Ureter (tissue), 1 donor: ENCODE measurements around the gene GNAL. TPM values are rescaled to one million over a fixed set of nuclear protein-coding genes. Genes with fewer than 3 reads are reported as not detected.

Experiments
- DNase-seq: peaks from one replicate; pipeline ENCODE4 v3.0.0-alpha.2; 2020; ENCODE audit warnings: low spot score
- total RNA-seq: library from RNA; stranded (reverse); gene quantifications from one replicate; pipeline ENCODE4 v1.2.4, GENCODE V29; 2023
- donor health status: DM: yes; HTN: yes; CAD: no.

Gene GNAL
- total RNA-seq, 1 donor from 2014 or later: 19.4 TPM

- DNase-seq: no peak
These were observed 119.2 kb downstream of the GNAL start for GRCh38 chr18:11808001-11808855.

GRCh38 chr18:11809895-11810294 is 120.8 kb downstream of the GNAL start:
- DNase-seq: no peak

DNA sequence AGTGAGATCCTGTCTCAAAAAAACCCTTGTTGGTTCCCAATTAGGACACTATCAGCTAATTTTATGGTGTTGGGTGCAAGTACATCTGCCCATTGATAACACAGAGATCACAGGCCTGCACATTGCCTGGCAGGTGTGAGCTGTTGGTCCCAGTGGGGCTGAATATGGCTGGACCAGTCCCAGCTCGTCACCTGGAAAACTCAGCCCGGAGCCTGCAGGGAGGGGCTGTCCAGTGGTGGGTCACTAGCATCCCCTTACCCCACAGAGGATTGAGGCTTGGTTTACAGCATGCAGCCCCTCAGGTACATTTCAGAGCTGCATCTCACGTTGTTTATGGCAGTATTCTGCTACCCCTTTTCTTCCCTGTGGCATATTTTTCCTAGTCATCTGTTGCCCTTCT is 121.3 kb downstream of the GNAL start:
- DNase-seq: no peak

- no peak for DNase-seq
These were observed 121.9 kb downstream of the GNAL start for GRCh38 chr18:11811009-11811408.

GRCh38 chr18:11817229-11817628 is 128.2 kb downstream of the GNAL start:
- DNase-seq: no peak

DNA sequence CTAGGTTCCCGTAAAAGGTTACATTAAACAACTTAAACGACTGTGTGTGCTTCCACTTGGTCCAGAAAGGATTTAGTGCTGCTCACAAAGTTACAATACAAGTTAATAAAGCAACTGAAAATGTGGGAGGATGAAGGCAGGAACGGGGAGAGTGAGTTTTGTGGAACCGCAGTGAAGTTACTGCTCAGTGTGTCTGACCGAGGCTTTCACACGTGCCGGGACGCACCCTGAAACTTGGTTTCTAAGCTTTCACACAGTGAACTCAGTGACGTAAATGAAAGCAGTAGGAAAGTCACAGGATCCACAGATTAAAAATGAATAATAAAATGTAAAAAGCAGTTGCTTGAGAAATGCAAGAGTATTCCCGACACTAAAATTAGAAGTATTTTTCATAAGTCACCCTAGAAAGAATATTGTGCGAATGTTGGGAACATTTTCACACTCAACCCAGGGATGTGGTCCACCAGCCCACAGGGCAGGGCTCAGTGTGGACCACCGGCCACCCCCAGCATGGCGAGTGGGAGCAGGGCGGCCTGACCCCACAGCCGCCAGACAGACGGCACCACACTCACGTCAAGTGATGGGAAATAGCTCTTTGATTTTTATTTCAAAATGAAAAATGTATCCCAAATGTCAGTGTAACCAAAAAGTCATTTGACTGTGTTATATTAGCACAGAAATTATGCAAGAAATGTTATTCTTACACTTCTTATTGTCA is 129.6 kb downstream of the GNAL start:
- no peak for DNase-seq

DNA sequence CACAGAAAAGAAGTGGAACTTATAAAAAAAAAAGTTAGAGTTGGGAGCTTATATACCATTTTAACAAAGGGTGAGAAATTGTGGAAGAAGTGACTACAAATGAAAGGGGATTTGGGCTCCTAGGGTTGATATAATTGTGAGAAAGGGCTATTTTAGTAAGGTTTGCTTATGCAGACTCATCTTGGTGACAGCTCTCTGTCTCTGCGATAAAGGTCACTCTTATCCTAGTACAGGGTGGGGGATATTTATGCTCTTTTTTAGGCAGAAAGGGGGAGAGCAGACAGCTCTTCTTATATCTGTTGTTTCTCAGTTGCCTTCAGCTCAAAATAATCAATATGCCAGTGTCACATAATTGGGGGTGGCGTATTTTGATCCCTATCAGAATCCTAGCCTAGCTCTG is 130.9 kb downstream of the GNAL start:
- no peak for DNase-seq

DNA sequence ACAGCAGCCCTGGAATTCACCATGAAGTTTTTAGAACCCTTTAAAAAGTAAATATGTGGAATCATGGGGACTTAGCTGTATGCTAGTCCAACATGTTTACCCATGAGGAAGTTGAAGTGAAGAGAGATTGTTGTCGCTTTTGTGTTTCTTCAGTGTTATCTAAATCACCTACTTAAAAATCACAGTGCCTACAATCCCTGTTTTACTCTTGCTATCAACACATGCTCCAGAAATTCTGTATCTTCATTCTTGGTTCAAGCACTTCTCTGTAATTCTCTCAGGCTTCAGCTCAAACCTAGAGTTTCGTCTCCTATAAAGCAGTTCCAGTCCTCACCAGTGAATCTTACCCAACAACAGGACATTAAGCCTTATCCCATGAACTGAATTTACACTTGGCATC is 131.6 kb downstream of the GNAL start:
- no peak for DNase-seq

DNA sequence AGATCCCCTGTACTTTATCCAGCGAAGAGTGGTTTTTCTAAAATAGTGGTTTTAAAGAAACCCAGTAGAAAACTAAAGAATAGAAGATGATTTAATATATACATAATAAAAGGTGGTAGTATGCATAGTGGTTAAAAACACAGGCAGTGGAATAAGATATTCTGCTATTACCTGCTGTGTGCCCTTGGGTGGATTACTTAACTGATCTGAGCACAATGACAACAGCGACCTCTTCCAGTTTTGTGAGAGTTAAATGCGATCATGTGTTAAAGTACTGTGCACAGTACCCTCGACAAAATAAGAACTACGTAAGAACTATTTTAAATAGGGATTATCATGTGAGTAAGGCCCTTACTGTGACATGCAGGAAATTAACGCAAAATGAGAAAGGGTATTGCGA is 132.1 kb downstream of the GNAL start:
- DNase-seq: no peak

GRCh38 chr18:11821643-11822237 is 132.7 kb downstream of the GNAL start:
- no peak for DNase-seq

DNA sequence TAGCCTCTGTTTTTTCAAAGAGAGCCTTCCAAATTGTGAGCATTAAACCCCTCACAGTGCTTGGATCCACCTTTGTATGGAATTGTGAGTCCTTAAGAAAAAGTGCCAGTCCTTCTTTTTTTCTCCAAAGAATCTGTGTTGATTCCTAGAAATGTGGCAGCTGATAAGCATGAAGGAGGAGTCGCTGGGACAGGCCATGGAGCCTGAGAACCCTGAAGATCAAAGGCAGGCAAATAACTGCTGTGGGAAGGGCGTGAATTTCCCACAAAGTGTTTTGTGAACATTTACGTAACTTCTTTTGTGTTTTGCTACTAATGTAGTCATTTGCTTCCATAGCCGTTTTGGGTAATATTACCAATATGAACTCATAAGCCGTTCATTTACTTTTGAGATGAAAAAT is 134.5 kb downstream of the GNAL start:
- no peak for DNase-seq

DNA sequence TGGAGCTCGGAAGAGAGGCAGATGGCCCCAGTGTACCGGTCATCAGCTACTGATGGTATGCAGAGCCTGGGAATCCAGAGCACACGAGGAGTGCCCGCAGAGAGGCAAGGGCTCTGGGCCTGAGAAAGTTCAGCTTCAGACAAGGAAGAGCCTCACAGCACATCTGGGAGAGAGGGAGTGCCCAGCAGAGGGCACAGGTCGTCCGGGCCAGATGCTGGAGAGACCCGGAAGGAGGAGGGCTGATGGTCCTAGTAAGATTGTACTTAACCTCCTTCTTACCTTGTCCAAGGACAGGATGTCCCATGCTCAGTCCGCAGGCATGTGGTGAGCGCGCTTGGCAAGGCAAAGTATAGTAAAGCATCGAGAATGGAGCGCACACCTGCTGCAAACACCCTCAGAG is 137.8 kb downstream of the GNAL start:
- no peak for DNase-seq

DNA sequence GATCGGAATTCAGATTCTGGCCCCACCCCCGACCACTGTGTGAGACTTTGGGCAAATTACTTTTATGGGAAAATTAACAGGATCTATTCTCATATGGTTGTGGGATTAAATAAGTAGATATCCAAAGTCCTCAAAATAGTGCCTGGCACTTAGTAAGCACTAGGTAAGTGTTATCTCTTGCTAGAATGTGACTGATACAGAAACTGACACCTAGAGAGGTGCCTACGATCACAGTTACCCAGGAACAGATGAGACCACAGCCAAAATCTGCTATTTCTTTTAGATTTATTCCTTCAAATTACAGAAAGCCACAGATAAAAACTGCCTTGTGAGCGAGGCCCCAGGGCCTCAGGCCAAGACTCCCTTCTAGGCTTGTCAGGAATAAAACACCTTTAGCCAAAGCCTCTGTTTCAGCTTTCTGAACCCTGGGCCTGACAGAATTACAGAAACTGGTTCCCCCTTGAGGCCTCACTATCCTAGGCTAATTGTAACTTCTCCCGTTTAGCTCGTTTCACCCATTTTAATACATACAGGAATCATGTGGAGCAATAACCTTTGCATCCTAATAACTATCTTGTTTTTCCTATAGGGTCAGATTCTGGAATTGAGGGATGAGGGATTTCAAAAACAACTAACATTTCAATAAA is 139.8 kb downstream of the GNAL start:
- no peak for DNase-seq

GRCh38 chr18:11830585-11830984 is 141.5 kb downstream of the GNAL start:
- no peak for DNase-seq

DNA sequence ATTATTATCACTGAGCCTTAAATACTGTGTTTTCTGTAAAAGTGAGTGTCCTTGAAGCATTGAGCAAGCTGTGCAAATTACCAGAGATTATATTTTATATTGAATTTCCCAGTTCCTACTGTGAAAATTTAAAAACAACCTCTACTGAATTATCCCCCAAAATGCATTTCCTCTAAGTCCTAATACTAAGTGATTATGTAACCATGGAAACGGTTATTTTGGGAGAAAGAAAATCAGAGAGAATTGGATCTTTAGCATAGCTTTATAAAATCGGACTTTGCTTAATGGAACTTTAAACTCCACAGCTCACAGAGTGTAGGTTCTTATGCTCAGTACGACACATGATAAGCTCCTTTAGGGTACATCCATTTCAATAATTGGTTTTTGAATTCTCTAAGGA is 142.9 kb downstream of the GNAL start:
- no peak for DNase-seq

- no peak for DNase-seq
These were observed 145.7 kb downstream of the GNAL start for GRCh38 chr18:11834772-11835171.

GRCh38 chr18:11839556-11839955 is 150.5 kb downstream of the GNAL start:
- no peak for DNase-seq

DNA sequence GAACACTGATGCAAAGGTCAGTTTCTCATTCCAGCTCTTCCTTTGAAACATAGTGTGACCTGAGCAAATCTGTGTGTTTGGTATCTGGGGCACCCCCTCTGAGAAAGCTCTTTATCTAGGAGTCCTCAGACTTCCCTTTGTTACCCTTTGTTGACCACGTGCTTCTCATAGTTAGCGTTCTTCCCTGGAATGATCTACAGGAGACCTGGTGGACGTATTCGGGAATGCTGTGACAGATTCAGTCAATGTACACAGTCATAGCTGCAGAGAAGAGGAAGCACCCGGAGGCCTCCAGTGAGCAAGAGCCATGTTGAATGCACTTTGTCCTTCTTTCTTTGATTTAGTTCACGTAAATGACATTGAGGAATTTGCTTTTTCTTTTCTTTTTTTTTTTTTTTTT is 151.4 kb downstream of the GNAL start:
- DNase-seq: no peak

- DNase-seq: no peak
These were observed 153.5 kb downstream of the GNAL start for GRCh38 chr18:11842562-11842961.

DNA sequence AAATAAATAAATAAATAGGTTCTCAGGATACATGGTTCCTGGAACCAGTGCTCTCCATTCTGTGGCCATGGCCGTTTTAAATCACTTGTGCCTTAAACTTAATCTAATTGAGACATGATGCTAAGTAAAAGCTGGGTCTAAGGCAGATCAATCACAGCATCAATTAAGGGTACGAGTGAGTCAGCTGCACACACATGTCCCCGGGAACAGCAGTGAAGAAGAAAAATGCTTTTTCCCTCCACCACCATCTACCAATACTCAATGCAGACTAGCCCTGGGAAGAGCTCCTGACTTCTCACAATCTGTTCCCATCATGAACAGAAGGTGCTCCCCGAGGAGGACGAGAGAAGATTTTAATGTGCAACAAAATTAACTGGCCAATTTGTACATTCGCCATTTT is 155.4 kb downstream of the GNAL start:
- DNase-seq: no peak

GRCh38 chr18:11845654-11846053 is 156.6 kb downstream of the GNAL start:
- DNase-seq: no peak

DNA sequence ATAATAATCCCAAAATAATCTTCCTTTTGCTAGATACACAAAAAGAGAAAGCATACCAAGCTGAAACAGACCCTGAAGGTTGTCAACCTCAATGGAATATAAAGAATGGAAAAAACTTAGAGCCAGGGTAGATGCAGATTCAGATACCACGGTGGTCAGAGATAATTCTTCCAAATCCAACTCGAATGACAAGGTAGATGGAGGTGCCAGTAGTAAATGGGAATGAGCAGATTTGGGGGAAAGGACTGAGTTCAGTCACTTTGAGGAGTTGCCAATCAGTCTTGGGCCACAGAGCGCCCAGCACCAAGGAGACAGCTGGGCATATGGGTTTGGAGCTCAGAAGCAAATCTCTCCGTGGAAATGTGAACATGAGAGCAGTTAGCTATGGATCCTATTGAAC is 158.7 kb downstream of the GNAL start:
- DNase-seq: no peak
